Tibial nerve (tissue), 3 donors: ENCODE data around the gene PRUNE2.

ENCODE experiments used
- POLR2A ChIP-seq, 2 donors: fragments of 450-650 bp; IDR thresholded peaks; one replicate each; pipeline ENCODE4 v1.6.1; 2017; ENCODE audit warnings: antibody characterized with exemption in 2 of 2, mild to moderate bottlenecking in 2 of 2, moderate library complexity in 2 of 2
- TF ChIP-seq, protein P1 (sequence below), 5 experiments: fragments of 200-600 bp in 3 of 5; fragments of 450-650 bp in 2 of 5; sonication (generic) in 3 of 5; IDR thresholded peaks; one replicate each; pipeline ENCODE4 v1.5.1; 2016 to 2019; ENCODE audit warnings: antibody characterized with exemption in 5 of 5, mild to moderate bottlenecking in 3 of 5, moderate library complexity in 2 of 5

- TF ChIP-seq, protein P1, sequence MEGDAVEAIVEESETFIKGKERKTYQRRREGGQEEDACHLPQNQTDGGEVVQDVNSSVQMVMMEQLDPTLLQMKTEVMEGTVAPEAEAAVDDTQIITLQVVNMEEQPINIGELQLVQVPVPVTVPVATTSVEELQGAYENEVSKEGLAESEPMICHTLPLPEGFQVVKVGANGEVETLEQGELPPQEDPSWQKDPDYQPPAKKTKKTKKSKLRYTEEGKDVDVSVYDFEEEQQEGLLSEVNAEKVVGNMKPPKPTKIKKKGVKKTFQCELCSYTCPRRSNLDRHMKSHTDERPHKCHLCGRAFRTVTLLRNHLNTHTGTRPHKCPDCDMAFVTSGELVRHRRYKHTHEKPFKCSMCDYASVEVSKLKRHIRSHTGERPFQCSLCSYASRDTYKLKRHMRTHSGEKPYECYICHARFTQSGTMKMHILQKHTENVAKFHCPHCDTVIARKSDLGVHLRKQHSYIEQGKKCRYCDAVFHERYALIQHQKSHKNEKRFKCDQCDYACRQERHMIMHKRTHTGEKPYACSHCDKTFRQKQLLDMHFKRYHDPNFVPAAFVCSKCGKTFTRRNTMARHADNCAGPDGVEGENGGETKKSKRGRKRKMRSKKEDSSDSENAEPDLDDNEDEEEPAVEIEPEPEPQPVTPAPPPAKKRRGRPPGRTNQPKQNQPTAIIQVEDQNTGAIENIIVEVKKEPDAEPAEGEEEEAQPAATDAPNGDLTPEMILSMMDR (IDR thresholded peaks at IDR 0.05): no peak
- TF ChIP-seq POLR2A (IDR thresholded peaks at IDR 0.05): no peak
These were observed 85.5 kb downstream of the PRUNE2 start for GRCh38 chr9:76820431-76820830.
